Measurements from ENCODE around the gene SF1. TPM values are rescaled to one million over a fixed set of nuclear protein-coding genes. Genes with fewer than 3 reads are reported as not detected.

The SF1 gene
- total and polyA plus RNA-seq, 10 donors = 54.2 to 585 (median 443) TPM

DNA sequence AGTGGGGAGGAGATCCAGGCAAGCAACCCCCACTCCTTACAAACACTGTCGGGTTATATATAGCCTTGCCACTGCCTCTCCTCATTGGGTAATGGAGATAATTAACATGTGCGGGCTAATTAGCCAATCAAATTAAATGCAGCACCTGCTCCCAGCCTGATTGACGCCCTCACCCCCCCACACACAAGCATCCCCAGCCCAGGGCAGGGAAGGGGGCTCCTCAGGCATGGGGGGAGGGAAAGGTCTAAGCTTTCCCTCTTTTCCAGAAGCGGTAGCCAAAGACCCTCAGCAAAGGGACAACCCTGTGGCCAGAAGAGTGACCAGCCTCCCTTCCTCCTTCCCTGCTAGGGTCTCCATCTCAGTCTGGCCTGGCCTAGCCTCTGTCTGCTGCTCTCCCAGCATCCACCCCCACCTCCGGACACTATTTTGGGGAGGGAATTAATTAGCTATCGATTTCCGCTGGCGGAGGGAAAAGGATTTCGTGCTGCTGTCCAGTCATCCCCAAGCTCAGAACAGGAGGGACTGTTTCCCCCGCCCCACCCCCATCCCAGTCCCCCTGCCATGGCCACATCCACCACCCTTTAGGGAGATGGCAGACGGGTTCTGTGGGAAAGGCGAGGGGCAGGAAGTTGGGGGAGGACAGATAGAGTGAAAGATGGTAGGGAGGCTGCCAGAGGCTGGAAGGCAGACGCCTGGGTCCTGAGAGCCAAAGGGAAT lies 62.4 kb downstream of the SF1 start:
- WGBS, 5 donors = 48 to 55% (median 51%) methylated on average over 13 of the region's 13 CpGs
- Histone ChIP-seq H3K9me3 (no peaks in the 10 kb centered on the region), H3K4me3 (no peak overlapping the region), H3K27me3 (replicated peaks in 1 of 7) (peaks cover 4 to 98% (median 74%) of the 10 kb centered on the region in 7 donors), H3K36me3 (no peaks in the 10 kb centered on the region), H3K27ac (no peak overlapping the region), H3K4me1 (peaks cover 3 to 36% (median 22%) of the 10 kb centered on the region in 6 donors)
- TF ChIP-seq POLR2A (IDR thresholded peaks at IDR 0.05) (no peak), POLR2AphosphoS5 (IDR thresholded peaks at IDR 0.05) (no peak)
- intact Hi-C loops (cut with DNase I; ENCODE audit: low total_unique reads) = no loop called here
- DNase-seq = no peak

DNA sequence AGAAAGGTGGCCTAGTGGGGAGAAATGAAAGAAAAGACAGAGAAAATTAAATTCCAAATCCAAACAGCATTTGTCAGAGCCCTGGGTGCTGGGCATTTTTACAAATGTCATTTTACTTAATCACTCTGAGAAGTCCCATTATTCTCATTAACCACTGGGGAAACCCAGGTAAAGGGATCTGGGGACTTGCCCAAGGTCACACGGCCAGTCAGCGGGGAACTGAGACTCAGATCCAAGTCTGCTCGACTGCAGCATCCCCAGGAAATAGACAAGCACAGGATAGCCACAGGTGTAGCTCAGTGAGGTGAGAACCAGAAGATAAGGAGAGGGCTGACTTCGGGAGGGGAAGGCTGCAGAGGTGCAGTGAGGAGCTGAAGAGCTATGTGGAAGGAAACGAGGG lies 63.2 kb downstream of the SF1 start:
- 33 to 62% (median 50%) methylated on average over 5 of the region's 5 CpGs for WGBS, 5 donors
- intact Hi-C loops (cut with DNase I; ENCODE audit: low total_unique reads) = no loop called here
- peaks cover 4 to 98% (median 80%) of the 10 kb centered on the region in 7 donors for H3K27me3 ChIP-seq (replicated peaks in 1 of 7)

DNA sequence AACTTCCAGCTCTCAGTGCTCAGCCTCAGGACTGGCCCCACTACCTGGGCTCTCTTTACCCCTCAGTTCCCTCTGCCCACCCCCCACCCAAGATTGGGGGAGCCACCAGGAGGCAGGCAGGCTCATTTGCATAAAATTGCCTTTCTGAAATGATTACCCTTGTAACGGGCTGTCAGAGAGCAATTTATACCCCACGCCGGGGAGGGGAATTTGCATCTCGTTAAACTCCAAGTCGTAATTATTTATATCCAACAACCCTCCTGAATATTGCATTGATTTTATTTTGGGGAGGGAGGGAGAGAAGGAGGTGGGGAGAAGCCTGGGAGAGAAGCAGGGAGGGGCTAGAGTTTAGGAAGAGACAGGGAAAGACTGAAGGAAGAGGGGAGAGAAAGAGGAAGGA lies 63.7 kb downstream of the SF1 start:
- Histone ChIP-seq H3K4me3 (no peak overlapping the region), H3K36me3 (no peaks in the 10 kb centered on the region), H3K27ac (no peak overlapping the region), H3K27me3 (replicated peaks in 1 of 7) (peaks cover 4 to 98% (median 81%) of the 10 kb centered on the region in 7 donors), H3K4me1 (peaks cover 3 to 37% (median 22%) of the 10 kb centered on the region in 6 donors), H3K9me3 (no peaks in the 10 kb centered on the region)
- TF ChIP-seq POLR2A (IDR thresholded peaks at IDR 0.05) = no peak
- no peak for TF ChIP-seq POLR2AphosphoS5 (IDR thresholded peaks at IDR 0.05)
- TF ChIP-seq, protein P1, sequence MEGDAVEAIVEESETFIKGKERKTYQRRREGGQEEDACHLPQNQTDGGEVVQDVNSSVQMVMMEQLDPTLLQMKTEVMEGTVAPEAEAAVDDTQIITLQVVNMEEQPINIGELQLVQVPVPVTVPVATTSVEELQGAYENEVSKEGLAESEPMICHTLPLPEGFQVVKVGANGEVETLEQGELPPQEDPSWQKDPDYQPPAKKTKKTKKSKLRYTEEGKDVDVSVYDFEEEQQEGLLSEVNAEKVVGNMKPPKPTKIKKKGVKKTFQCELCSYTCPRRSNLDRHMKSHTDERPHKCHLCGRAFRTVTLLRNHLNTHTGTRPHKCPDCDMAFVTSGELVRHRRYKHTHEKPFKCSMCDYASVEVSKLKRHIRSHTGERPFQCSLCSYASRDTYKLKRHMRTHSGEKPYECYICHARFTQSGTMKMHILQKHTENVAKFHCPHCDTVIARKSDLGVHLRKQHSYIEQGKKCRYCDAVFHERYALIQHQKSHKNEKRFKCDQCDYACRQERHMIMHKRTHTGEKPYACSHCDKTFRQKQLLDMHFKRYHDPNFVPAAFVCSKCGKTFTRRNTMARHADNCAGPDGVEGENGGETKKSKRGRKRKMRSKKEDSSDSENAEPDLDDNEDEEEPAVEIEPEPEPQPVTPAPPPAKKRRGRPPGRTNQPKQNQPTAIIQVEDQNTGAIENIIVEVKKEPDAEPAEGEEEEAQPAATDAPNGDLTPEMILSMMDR (IDR thresholded peaks at IDR 0.05 in 8 of 11, conservative IDR thresholded peaks at IDR 0.05 in 3 of 11) = no peak
- intact Hi-C loops (cut with DNase I; ENCODE audit: low total_unique reads) = no loop called here
- no peak for DNase-seq
- 51 to 67% (median 57%) methylated on average over 5 of the region's 5 CpGs for WGBS, 5 donors

More for the DNA sequence above, 63.2 kb downstream of the SF1 start:
- no peak for DNase-seq
- H3K27ac ChIP-seq = no peak overlapping the region
- TF ChIP-seq POLR2A (IDR thresholded peaks at IDR 0.05) (no peak), POLR2AphosphoS5 (IDR thresholded peaks at IDR 0.05) (no peak)
- TF ChIP-seq, protein P1 (IDR thresholded peaks at IDR 0.05 in 8 of 11, conservative IDR thresholded peaks at IDR 0.05 in 3 of 11) = no peak
- no peak overlapping the region for H3K4me3 ChIP-seq
- H3K9me3 ChIP-seq = no peaks in the 10 kb centered on the region
- H3K4me1 ChIP-seq = peaks cover 3 to 37% (median 22%) of the 10 kb centered on the region in 6 donors
- H3K36me3 ChIP-seq = no peaks in the 10 kb centered on the region

Other genes starting within 250 kb of the SF1 start
- 1 to 10 TPM in 1 of 7 donors, under 1 TPM in 4, not detected in 2; 0.27 to 1.5 (median 0.72) TPM for gene SLC22A11, start 222.6 kb downstream of the SF1 start, total RNA-seq
- gene SLC22A11, start 222.6 kb downstream of the SF1 start, polyA plus RNA-seq = under 1 TPM; 0.04 to 0.17 (median 0.16) TPM
- gene SLC22A12, start 187.3 kb downstream of the SF1 start, total RNA-seq = not detected
- not detected for gene SLC22A12, start 187.3 kb downstream of the SF1 start, polyA plus RNA-seq
- 10 to 100 TPM in 1 of 7 donors, 1 to 10 TPM in 6; 2.2 to 12.9 (median 3.3) TPM for gene NRXN2, start 55.3 kb downstream of the SF1 start, total RNA-seq
- 1 to 10 TPM in 1 of 3 donors, under 1 TPM in 2; 0.59 to 1.4 (median 0.61) TPM for gene NRXN2, start 55.3 kb downstream of the SF1 start, polyA plus RNA-seq
- 100 to 1,000 TPM; 148 to 242 (median 206) TPM for gene RASGRP2, start 34.4 kb downstream of the SF1 start, total RNA-seq
- 100 to 1,000 TPM; 216 to 283 (median 252) TPM for gene RASGRP2, start 34.4 kb downstream of the SF1 start, polyA plus RNA-seq
- gene PYGM, start 18.6 kb downstream of the SF1 start, total RNA-seq = 1 to 10 TPM; 2.7 to 7.2 (median 5.1) TPM
- 1 to 10 TPM; 1.7 to 2.4 (median 2.1) TPM for gene PYGM, start 18.6 kb downstream of the SF1 start, polyA plus RNA-seq
- 100 to 1,000 TPM in 1 of 7 donors, 10 to 100 TPM in 6; 41.5 to 106 (median 57.4) TPM for gene MAP4K2, start 24.7 kb upstream of the SF1 start, total RNA-seq
- gene MAP4K2, start 24.7 kb upstream of the SF1 start, polyA plus RNA-seq = 10 to 100 TPM; 40.8 to 70.8 (median 63.8) TPM
- gene MEN1, start 32.0 kb upstream of the SF1 start, total RNA-seq = 10 to 100 TPM; 20.1 to 33.6 (median 28.2) TPM
- 10 to 100 TPM; 17.8 to 27.6 (median 20.5) TPM for gene MEN1, start 32.0 kb upstream of the SF1 start, polyA plus RNA-seq
- gene CDC42BPG, start 66.1 kb upstream of the SF1 start, total RNA-seq = 1 to 10 TPM; 1.9 to 4.6 (median 2.6) TPM
- 1 to 10 TPM in 2 of 3 donors, under 1 TPM in 1; 0.74 to 2.0 (median 1.0) TPM for gene CDC42BPG, start 66.1 kb upstream of the SF1 start, polyA plus RNA-seq
- 100 to 1,000 TPM; 117 to 337 (median 201) TPM for gene EHD1, start 100.1 kb upstream of the SF1 start, total RNA-seq
- 10 to 100 TPM; 51.9 to 93.9 (median 53.7) TPM for gene EHD1, start 100.1 kb upstream of the SF1 start, polyA plus RNA-seq
- 10 to 100 TPM; 32.7 to 57.3 (median 40.3) TPM for gene ATG2A, start 138.7 kb upstream of the SF1 start, total RNA-seq
- 10 to 100 TPM; 14.3 to 30.3 (median 28.8) TPM for gene ATG2A, start 138.7 kb upstream of the SF1 start, polyA plus RNA-seq
- gene PPP2R5B, start 146.1 kb upstream of the SF1 start, total RNA-seq = 10 to 100 TPM; 21.9 to 45.1 (median 30.4) TPM
- gene PPP2R5B, start 146.1 kb upstream of the SF1 start, polyA plus RNA-seq = 10 to 100 TPM; 10.8 to 25.4 (median 15.2) TPM
- not detected for gene GPHA2, start 157.4 kb upstream of the SF1 start, total RNA-seq
- gene GPHA2, start 157.4 kb upstream of the SF1 start, polyA plus RNA-seq = 1 to 10 TPM in 2 of 3 donors, under 1 TPM in 1; 0.89 to 4.4 (median 1.2) TPM
- gene MAJIN, start 193.6 kb upstream of the SF1 start, total RNA-seq = under 1 TPM in 4 of 7 donors, not detected in 3; 0.40 to 0.98 (median 0.86) TPM
- 1 to 10 TPM in 2 of 3 donors, under 1 TPM in 1; 0.59 to 2.6 (median 1.5) TPM for gene MAJIN, start 193.6 kb upstream of the SF1 start, polyA plus RNA-seq
- gene BATF2, start 218.4 kb upstream of the SF1 start, total RNA-seq = 10 to 100 TPM in 6 of 7 donors, 1 to 10 TPM in 1; 8.5 to 23.1 (median 18.6) TPM
- gene BATF2, start 218.4 kb upstream of the SF1 start, polyA plus RNA-seq = 10 to 100 TPM in 1 of 3 donors, 1 to 10 TPM in 2; 4.3 to 17.1 (median 5.2) TPM
- 10 to 100 TPM; 44.5 to 76.5 (median 54.8) TPM for gene ARL2, start 235.6 kb upstream of the SF1 start, total RNA-seq
- 100 to 1,000 TPM in 1 of 3 donors, 10 to 100 TPM in 2; 53.0 to 110 (median 69.9) TPM for gene ARL2, start 235.6 kb upstream of the SF1 start, polyA plus RNA-seq
- gene SNX15, start 248.9 kb upstream of the SF1 start, total RNA-seq = 10 to 100 TPM; 14.6 to 21.6 (median 17.3) TPM
- 10 to 100 TPM; 10.8 to 17.1 (median 11.6) TPM for gene SNX15, start 248.9 kb upstream of the SF1 start, polyA plus RNA-seq